Cerebellar nuclear complex (tissue), 1 donor: ENCODE data around the gene DRD2.
"Not testable (repeated sequence)": the region's sequence is repeated elsewhere in the genome, so short reads cannot be mapped to it uniquely, and the experiment has no call there.

Experiments
- DNase-seq, 2 experiments: peaks; one replicate each; lab custom pipeline; 2025; lab: John Stamatoyannopoulos, UW

The DRD2 gene

DNA sequence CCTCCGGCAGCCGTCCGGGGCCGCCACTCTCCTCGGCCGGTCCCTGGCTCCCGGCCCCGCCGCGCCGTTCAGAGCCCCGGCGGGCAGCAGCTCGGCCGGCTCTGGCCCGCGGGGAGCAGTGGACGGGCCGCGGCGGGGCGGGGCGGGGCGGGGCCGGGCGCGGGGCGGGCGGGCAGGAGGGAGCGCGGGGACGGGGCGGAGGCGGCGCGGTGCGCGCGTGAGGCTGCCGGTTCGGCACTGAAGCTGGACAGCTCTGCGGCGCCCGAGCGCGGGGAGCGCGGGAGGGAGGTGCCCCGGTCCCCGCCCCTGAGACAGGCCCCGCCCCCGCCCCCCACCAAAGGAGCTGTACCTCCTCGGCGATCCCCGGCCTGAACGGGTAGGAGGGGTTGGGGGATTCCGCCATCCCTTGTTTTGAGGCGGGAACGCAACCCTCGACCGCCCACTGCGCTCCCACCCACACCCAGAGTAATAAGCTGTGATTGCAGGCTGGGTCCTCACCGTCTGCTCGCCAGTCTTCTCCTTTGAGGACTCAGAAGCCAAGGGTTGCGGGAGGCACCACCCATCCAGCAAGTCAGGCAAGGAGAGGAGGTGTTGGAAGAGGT, at the start of gene DRD2:
Gene DRD2, minus strand, starts transcription at position 239 of the 602 bp plus-strand sequence. CDS start 50,747 bp downstream, outside the sequence.
- no peak for DNase-seq

DNA sequence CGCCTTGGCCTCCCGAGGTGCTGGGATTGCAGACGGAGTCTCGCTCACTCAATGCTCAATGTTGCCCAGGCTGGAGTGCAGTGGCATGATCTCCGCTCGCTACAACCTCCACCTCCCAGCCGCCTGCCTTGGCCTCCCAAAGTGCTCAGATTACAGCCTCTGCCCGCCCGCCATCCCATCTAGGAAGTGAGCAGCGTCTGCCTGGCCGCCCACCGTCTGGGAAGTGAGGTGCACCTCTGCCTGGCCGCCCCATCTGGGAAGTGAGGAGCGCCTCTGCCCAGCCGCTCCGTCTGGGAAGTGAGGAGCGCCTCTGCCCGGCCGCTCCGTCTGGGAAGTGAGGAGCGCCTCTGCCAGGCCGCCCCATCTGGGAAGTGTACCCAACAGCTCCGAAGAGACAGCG, 48.7 kb upstream of the DRD2 start:
- DNase-seq: not testable (repeated sequence)

GRCh38 chr11:113521737-113522517, 46.7 kb upstream of the DRD2 start:
- no peak for DNase-seq

- DNase-seq: no peak
These were observed 44.9 kb upstream of the DRD2 start for GRCh38 chr11:113519989-113520613.

DNA sequence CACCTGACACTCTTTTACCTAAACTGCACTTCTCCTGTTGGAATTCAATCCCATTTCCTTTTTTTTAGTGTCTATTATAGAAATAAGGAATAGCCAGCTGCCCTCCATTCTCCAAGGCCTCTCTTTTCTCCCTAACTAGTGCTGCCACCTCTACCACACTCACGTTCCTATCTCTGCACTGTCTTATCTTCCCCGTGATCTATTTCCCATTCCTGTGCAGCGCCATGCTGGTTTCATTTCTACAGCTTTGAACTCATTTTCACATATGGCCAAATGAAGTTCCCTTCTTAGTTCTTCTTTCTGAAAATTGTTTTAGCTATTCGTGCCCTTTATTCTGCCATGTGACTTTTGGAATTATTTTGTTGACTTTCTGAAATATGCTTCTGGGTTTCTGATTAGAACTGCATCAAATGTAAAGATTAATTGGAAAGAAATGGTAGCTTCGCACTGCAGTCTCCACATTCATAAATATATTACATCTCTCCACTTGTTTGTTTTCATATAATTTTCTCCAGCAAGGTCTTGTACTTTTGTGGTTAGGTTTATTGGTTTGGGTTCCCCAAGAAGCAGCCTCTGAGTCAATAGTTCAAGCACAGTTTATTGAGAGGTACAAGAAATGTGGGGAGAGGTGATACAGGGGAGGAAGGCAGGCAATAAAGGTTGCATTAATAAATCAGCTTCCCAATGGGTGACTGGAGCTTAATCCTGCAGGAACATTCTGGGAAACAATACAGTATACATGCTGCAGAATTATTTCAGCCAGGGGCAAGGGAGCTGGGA, 43.7 kb upstream of the DRD2 start:
- no peak for DNase-seq

DNA sequence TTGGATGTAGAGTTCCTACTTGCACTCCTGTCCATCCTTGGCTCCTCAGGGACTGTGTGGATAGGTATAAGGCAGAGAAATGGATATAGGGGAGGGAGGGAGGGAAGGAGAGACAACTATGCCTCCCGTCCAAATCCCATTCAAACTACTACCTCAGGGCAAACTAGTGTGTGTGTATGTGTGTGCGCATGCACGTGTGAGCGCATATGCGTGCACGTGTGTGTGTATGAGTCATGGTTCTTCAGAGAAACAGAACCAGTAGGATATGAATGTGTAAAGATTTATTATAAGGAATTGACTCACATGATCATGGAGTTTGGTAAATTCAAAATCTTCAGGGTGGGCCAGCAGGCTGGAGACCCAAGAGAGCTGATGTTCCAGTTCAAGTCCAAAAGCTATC, 42.2 kb upstream of the DRD2 start:
- DNase-seq: no peak

GRCh38 chr11:113514856-113515255, 39.7 kb upstream of the DRD2 start:
- DNase-seq: no peak

DNA sequence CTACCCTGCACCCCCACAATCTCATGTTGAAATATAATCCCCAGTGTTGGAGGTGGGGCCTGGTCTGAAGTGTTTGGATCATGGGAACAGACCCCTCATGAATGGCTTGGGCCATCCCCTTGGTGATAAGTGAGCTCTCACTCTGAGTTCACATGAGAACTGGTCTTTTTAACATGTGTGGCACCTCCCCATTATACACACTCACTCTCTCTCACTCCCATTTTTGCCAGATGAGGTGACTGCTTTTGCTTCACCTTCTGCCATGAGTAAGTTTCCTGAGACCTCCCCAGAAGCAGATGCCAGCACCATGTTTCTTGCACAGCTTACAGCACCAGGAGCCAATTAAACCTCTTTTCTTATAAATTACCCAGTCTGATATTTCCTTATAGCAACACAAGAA, 32.1 kb upstream of the DRD2 start:
- no peak for DNase-seq

DNA sequence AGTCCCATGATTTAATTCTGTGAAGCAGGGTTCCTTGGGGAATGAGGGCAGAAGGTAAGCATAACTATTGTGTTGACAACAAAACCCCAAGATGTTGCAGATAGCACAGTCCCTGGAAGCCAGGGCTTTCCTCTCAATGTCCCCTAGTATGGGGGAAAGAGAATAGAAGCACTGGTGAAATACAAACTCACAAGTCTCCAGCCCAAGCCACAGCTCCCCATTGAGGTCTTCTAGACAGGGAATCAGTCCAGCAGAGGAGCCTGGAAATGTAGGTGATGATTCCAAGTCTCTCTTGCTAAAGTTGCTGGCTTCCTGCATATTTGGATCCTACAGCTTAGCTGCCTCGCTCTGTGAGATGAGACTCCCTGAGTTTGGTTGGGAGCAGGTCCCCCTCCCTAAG, 31.7 kb upstream of the DRD2 start:
- no peak for DNase-seq

GRCh38 chr11:113506461-113506860, 31.3 kb upstream of the DRD2 start:
- no peak for DNase-seq

DNA sequence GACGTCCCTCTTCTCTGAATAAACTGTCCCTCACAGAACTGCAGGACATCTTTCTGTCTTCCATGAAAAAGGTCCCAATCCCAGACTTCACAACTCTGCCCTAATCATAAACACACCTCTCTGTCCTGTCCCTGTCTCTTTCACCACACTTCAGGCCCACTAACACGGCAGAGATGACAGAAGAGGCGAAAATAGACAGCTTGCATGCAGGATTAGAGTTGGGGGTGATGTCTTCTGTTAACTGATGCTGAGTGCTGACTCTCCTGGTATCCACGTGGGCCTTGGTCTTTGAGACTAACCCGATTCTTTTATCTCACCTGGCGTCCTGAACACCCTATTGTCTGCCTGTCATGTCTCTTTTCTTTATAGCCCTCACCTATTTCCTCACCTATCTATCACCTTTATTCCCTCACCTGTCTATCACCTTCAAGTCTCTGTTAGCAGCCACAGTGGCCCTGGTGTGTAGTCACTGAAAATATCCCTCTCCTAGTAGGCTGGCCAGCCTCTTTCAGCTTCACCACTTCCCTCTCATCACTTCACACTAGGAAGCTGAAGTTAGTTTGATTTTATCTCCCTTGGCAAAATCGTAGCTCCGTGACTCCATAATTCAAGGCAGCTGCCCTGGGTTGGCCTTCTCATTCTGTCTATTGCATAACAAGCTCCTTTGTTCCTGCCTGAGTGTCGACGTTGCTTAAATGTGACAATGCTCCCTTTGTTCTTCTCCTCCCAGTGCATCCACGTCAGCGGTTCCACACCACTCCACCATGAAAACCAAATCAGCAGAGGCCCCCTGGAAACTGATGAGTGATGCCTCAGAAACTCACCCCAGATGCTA, 30.6 kb upstream of the DRD2 start:
- no peak for DNase-seq

- no peak for DNase-seq
These were observed 29.8 kb upstream of the DRD2 start for GRCh38 chr11:113505046-113505445.

GRCh38 chr11:113504586-113504985, 29.4 kb upstream of the DRD2 start:
- DNase-seq: no peak

DNA sequence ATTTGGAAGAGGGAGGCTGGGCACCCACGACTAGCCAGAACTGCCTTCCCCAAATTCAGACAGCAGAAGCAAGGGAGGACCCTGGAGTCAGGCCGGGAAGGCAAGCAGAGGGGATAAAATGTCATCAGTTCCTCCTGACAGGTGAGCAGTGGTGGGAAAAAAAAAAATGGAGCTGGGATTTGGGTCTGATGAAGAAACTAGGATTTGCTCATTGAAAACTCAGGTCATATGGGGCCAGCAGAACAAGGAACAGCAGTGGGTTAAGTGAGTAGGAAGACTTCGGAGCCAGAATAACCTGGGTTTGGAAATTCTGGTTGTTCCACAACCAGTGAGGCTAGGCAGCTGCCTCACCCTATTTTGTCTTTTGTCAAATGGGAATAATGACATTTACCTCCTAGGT, 28.9 kb upstream of the DRD2 start:
- no peak for DNase-seq

DNA sequence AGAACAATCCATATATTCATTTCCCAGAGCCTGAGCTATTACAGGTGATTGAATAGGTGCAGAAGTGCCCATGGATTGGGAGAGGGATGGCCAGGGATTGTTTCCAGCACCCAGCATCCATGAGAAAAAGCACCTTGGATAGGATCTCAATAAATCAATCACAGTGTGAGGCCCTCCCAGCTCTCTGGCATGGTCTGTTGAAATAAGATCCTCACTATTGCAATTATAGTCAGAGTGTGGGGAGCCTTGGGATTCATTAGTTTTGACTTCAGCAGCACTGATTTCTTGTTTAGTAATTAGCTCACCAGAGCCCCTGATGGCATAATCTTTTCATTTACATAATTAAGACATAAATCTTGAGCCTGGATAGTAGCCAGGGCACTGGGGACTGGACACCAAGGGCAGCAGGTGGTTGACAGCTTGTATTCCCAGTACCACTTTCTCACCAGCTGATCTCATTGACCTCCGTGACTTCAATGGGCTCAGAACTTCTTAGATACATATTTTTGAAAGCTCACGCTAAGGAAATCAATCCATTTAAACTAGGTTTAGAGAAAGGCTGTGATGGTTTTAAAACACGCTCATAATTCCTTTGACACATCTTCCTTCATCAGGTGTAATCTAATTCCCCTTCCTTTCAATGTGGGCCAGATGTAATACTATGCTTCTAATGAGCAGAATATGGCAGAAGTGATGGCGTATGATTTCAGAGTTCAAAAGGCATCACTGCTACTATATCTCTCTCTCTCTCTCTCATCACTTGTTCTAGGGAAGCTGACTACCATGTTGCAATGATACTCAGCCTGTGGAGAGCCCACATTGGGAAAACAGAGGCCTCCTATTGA, 22.1 kb upstream of the DRD2 start:
- DNase-seq: no peak

DNA sequence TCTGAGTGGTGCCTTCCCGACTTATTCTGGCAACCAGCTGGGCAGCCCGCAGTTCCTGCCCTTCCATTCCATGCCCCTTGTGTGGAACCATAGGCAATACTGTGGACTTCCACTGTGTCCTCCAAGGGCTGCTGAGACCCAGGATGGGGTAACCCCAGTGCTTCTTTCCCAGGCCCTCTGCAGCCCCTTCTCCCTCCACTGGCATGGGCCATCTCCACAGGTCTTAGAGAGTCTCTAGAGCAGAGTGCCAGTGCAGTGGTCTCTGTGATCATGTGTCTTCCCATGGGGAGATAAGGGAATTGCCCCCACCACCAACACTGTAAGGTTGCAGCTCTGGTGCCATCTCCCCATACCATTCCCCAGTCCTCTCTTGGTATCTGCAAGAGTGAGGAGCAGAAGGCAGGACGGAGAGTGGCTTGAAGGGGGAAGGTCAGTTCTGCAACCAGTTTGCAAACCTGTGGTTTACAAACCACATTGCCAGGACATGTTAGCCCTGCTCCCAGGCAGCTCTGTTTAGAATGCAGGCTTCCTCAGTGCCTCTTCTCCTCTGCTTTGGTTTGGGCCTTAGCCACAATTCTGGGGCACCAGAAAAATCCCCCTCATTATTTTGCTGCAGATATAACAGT, 20.9 kb upstream of the DRD2 start:
- no peak for DNase-seq

- no peak for DNase-seq
These were observed 18.8 kb upstream of the DRD2 start for GRCh38 chr11:113494021-113494420.

- DNase-seq: no peak
These were observed 18.0 kb upstream of the DRD2 start for GRCh38 chr11:113493206-113493605.

GRCh38 chr11:113488931-113489351, 13.7 kb upstream of the DRD2 start:
- no peak for DNase-seq

GRCh38 chr11:113487622-113488021, 12.4 kb upstream of the DRD2 start:
- DNase-seq: no peak
